GM23248 (cell line): Measurements from ENCODE around the gene NAB1.

Source experiments
- EZH2 ChIP-seq: fragments of 200-600 bp; sonication (generic); IDR thresholded peaks from 2 replicates; pipeline ENCODE4 v1.6.1; 2018; ENCODE audit warnings: antibody characterized with exemption, mild to moderate bottlenecking; ENCODE audit not compliant: insufficient read depth, poor library complexity, severe bottlenecking
- EZH2phosphoT487 ChIP-seq: fragments of 200-600 bp; sonication (generic); IDR thresholded peaks from 2 replicates; pipeline ENCODE4 v1.6.1; 2018; ENCODE audit warnings: antibody characterized with exemption, moderate library complexity, mild to moderate bottlenecking, low read depth; ENCODE audit not compliant: insufficient read depth

- TF ChIP-seq EZH2 (no peak), EZH2phosphoT487 (no peak)
Measured at GRCh38 chr2:190717764-190718651, 69.1 kb downstream of the NAB1 start.
